CD4-positive, alpha-beta T cell treated with Interleukin-4 for 4 hours (primary cell): ENCODE measurements around the gene BATF2.
"Not testable (repeated sequence)": the region's sequence is repeated elsewhere in the genome, so short reads cannot be mapped to it uniquely, and the experiment has no call there.

Source experiments
- DNase-seq: peaks from one replicate; pipeline ENCODE4 v3.0.0-alpha.2; 2020

The BATF2 gene

GRCh38 chr11:65013130-65013887, 16.5 kb upstream of the BATF2 start:
- DNase-seq: peak; percentile 88

GRCh38 chr11:65008873-65009272, 12.1 kb upstream of the BATF2 start:
- DNase-seq: no peak

GRCh38 chr11:65008016-65008415, 11.2 kb upstream of the BATF2 start:
- no peak for DNase-seq

- not testable (repeated sequence) for DNase-seq
Measured at GRCh38 chr11:65003968-65004367, 7.2 kb upstream of the BATF2 start.

GRCh38 chr11:65003282-65003681, 6.5 kb upstream of the BATF2 start:
- no peak for DNase-seq

GRCh38 chr11:65002706-65003105, 5.9 kb upstream of the BATF2 start:
- no peak for DNase-seq

GRCh38 chr11:64999478-64999877, 2.7 kb upstream of the BATF2 start:
- no peak for DNase-seq

- DNase-seq: no peak
Measured at GRCh38 chr11:64998690-64999431, 2.1 kb upstream of the BATF2 start.

- DNase-seq: no peak
Measured at GRCh38 chr11:64998141-64998540, 1.4 kb upstream of the BATF2 start.

- DNase-seq: no peak
Measured at GRCh38 chr11:64996327-64996709, 453 bp downstream of the BATF2 start.

- DNase-seq: no peak
Measured at GRCh38 chr11:64994318-64994717, 2.5 kb downstream of the BATF2 start.

- DNase-seq: no peak
Measured at GRCh38 chr11:64990222-64990923, 6.4 kb downstream of the BATF2 start.

- no peak for DNase-seq
Measured at GRCh38 chr11:64989416-64989815, 7.4 kb downstream of the BATF2 start.

GRCh38 chr11:64987998-64988854, 8.5 kb downstream of the BATF2 start:
- DNase-seq: no peak

- not testable (repeated sequence) for DNase-seq
Measured at GRCh38 chr11:64983339-64983738, 13.4 kb downstream of the BATF2 start.

- no peak for DNase-seq
Measured at GRCh38 chr11:64976651-64977050, 20.1 kb downstream of the BATF2 start.

- no peak for DNase-seq
Measured at GRCh38 chr11:64974124-64974523, 22.6 kb downstream of the BATF2 start.

- DNase-seq: peak; percentile 85
Measured at GRCh38 chr11:64971421-64972233, 25.1 kb downstream of the BATF2 start, which contains the start of gene MAJIN. Gene MAJIN, minus strand, starts transcription at chr11:64972108. Its CDS starts 12,703 bp downstream, at chr11:64959405.

- peak; percentile 43 for DNase-seq
Measured at GRCh38 chr11:64970731-64971151, 26.0 kb downstream of the BATF2 start.

GRCh38 chr11:64969209-64969608, 27.6 kb downstream of the BATF2 start:
- no peak for DNase-seq

- no peak for DNase-seq
Measured at GRCh38 chr11:64967375-64967774, 29.4 kb downstream of the BATF2 start.
